ENCODE data around the gene THRSP.

Gene THRSP

DNA sequence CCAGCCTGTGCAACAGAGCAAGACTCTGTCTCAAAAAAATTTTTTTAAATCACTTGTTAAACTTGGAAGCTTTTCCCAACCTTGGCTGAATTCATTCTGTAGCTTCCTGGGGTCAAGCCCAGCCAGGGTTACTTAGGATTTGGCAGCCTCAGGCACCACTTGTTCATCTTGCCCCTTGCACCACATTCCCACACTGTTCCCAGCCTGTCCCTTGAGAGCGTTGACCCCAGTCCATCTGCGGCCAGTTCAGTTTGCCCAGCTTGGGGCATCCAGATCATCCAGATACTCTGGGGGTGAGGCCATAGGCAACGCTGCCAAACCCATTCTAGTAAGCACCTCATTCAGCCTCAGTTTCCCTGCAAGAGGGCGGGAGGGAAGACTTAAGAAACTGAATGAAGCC is 8.7 kb upstream of the THRSP start:
- TF ChIP-seq, protein P1, sequence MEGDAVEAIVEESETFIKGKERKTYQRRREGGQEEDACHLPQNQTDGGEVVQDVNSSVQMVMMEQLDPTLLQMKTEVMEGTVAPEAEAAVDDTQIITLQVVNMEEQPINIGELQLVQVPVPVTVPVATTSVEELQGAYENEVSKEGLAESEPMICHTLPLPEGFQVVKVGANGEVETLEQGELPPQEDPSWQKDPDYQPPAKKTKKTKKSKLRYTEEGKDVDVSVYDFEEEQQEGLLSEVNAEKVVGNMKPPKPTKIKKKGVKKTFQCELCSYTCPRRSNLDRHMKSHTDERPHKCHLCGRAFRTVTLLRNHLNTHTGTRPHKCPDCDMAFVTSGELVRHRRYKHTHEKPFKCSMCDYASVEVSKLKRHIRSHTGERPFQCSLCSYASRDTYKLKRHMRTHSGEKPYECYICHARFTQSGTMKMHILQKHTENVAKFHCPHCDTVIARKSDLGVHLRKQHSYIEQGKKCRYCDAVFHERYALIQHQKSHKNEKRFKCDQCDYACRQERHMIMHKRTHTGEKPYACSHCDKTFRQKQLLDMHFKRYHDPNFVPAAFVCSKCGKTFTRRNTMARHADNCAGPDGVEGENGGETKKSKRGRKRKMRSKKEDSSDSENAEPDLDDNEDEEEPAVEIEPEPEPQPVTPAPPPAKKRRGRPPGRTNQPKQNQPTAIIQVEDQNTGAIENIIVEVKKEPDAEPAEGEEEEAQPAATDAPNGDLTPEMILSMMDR (IDR thresholded peaks at IDR 0.05): no peak

DNA sequence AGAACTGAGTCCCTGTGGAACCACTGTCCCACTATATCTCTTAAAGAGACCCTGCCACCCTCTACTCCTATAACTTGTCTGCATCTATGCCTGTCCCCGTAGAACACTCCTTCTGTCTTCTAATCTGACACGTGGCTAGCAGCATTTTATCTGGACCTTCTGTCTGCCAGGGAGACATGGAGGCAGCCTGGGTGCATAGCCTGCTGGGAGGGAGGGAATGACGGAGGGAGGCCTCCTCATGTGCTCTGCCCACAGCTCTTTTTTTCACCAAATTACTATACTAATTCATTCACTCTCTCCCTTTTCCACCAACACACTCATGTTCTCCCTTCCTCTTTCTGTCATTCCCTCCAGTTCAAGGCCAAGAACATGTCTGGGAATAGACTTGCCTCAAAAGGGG is 7.6 kb upstream of the THRSP start:
- TF ChIP-seq, protein P1 (IDR thresholded peaks at IDR 0.05): no peak

DNA sequence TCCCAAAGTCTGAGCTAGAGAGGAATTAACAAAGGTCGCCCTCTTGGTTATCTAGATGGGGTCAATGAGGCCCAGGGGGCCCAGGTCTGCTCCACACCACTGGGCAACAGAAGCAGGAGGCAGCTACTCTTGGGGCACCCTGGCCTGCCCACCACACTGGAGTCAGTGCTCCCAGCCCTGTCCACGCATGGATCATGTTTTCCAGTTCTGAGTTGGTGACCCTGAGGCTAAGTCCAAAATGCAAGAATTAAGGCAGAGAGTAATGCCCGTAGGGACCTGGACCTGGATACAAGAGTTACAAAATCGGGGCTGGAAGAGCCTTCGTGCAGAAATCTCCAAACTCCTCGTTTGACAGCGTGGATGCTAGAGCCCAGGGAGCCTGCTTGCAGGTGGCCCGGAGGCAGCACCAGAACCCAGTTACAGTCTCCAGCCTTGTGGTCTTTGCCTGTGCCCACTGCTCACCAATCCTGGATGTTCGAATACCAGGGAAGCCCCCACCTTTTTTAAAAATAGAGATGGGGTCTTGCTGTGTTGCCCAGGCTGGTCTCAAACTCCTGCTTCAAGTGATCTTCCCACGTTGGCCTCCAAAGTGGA is 6.1 kb upstream of the THRSP start:
- TF ChIP-seq, protein P1 (IDR thresholded peaks at IDR 0.05): no peak

DNA sequence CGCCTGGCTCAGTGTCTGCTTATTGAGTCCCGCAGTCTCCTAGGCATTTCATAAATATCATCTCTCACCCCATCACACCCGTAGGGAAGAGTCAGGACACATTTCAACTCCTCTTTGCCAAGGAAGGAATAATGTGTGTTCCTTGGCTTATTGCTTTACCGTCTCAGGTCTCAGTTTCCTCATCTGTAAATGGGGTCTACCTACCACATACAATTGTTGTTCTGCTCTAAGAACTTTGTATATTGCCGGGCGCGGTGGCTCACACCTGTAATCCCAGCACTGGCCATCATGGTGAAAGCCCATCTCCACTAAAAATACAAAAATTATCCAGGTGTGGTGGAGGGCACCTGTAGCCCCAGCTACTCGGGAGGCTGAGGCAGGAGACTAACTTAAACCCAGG is 3.1 kb upstream of the THRSP start:
- TF ChIP-seq, protein P1 (IDR thresholded peaks at IDR 0.05): no peak

DNA sequence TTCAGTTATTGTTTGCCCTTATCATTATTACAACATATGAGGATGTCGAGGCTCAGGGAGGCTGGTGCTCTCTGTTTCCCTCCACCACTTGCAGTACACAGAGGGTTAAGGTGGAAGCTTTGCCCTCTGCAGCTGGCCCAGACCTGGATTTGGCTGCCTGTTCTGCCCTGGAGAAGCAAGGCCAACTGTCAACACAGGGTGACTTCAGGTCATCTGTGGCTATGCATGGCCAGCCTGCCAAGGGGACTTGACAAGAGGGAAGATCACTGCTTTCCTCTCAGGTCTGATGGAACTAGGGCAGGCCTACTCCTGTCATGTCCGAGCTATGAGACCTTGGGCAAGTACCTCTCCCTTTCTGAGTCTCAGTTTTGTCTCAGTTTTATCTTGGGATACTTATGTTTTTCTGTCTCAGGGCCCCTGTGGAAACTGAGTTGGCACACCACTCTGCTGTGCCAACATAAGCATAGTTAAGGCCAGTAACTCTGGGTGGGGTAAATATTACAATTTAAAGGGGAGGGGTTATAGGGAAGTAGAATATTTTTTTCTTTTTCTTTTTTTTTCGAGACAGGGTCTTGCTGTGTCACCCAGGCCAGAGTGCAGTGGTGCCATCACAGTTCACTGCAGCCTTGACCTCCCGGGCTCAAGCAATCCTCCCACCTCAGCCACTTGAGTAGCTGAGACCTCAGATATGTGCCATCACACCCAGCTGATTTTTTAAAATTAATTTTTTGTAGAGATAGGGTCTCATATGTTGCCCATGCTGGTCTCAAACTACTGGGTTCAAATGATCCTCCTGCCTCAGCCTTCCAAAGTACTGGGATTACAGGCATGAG is 2.4 kb upstream of the THRSP start:
- TF ChIP-seq, protein P1 (IDR thresholded peaks at IDR 0.05): no peak

DNA sequence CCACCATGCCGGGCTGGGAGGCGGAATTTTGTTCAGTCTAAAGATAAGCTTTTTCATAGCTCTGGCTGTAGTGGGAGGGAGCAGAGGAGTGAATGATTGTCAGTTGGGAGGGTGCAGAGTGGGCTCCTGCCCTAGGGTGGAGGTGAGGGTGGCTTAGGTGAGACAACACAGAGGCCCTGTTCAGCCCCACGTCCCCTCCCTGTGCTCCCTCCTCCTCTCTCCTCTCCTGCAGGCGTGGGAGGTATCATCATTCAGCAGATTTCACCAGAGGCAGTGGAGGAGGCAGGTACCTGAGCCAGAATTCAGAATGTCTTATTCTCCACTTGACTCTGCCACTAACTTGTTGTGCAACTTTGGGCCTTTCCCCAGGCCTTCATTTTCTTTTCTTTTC is 1.7 kb upstream of the THRSP start:
- TF ChIP-seq, protein P1 (IDR thresholded peaks at IDR 0.05): no peak

DNA sequence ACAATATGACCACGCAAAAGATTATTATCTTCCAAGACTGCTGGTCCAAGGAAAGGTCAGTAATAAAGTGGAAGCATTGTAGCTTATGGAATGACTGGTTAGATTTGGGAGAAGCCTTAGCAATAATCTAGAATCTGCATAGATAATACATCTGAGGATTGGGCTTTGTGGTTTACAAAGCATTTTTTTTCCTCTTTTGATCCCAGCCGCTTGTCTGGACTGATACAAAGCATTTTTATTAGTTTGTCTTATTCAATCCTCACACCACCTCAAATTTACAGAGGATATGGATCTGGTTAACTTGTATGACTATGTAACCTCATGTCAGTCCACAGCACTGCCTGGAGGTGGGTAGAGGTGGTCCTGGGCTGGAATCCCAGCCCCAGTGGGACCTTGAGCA is 990 bp upstream of the THRSP start:
- TF ChIP-seq, protein P1 (IDR thresholded peaks at IDR 0.05): no peak

Data from LNCAP (cell line).